Effector memory CD8-positive, alpha-beta T cell (primary cell): Measurements from ENCODE around the gene LRRC43.

Experiments used
- ATAC-seq: fragments of 150-1000 bp; cut with Tn5 transposase; replicated peaks from 2 replicates; pipeline ENCODE4 v1.10.0; 2021; ENCODE audit warnings: mild to moderate bottlenecking, moderate library complexity
- DNase-seq, 3 experiments: peaks; one replicate each; pipeline ENCODE4 v3.0.0; 2021
- H3K27ac Mint-ChIP-seq, 2 donors: one replicate each; pipeline ENCODE4 v1.8.0; 2022; ENCODE audit warnings: mild to moderate bottlenecking in 2 of 2, mixed read lengths in 2 of 2, moderate library complexity in 2 of 2
- H3K27me3 Mint-ChIP-seq, 2 donors: one replicate each; pipeline ENCODE4 v1.8.0; 2022; ENCODE audit warnings: mixed read lengths in 2 of 2
- H3K36me3 Mint-ChIP-seq: one replicate; pipeline ENCODE4 v1.8.0; 2022; ENCODE audit warnings: mild to moderate bottlenecking, moderate library complexity, mixed read lengths; ENCODE audit not compliant: insufficient read depth
- H3K4me1 Mint-ChIP-seq, 2 donors: one replicate each; pipeline ENCODE4 v1.8.0; 2022; ENCODE audit warnings: low read depth in 2 of 2, mixed read lengths in 2 of 2
- H3K4me3 Mint-ChIP-seq, 2 donors: one replicate each; pipeline ENCODE4 v1.8.0; 2022; ENCODE audit warnings: mild to moderate bottlenecking in 2 of 2, mixed read lengths in 2 of 2, moderate library complexity in 2 of 2
- H3K9me3 Mint-ChIP-seq, 2 donors: one replicate each; pipeline ENCODE4 v1.8.0; 2022; ENCODE audit warnings: mixed read lengths in 2 of 2

The LRRC43 gene

GRCh38 chr12:122228092-122228491 lies 45.2 kb downstream of the LRRC43 start:
- Mint-ChIP-seq H3K9me3 (no peaks in the 10 kb centered on the region), H3K4me3 (peak overlapping the region; percentile 85 to 94), H3K4me1 (peaks cover 35 to 38% of the 10 kb centered on the region in 2 donors), H3K27ac (peak overlapping the region; percentile 84 to 92), H3K27me3 (no peaks in the 10 kb centered on the region), H3K36me3 (peaks cover 58% of the 10 kb centered on the region)
- ATAC-seq: no peak
- DNase-seq: no peak

- Mint-ChIP-seq H3K9me3 (no peaks in the 10 kb centered on the region), H3K4me3 (no peak overlapping the region)
Observed at GRCh38 chr12:122230798-122231197, 47.9 kb downstream of the LRRC43 start.

GRCh38 chr12:122232691-122233090 lies 49.8 kb downstream of the LRRC43 start:
- Mint-ChIP-seq H3K27ac (no peak overlapping the region), H3K9me3 (no peaks in the 10 kb centered on the region), H3K4me3 (no peak overlapping the region), H3K36me3 (peaks cover 70% of the 10 kb centered on the region), H3K4me1 (peaks cover 12% of the 10 kb centered on the region in 2 donors), H3K27me3 (no peaks in the 10 kb centered on the region)
- no peak for ATAC-seq
- DNase-seq: no peak

More at GRCh38 chr12:122230798-122231197, 47.9 kb downstream of the LRRC43 start:
- DNase-seq (no peak), ATAC-seq (no peak)
- Mint-ChIP-seq H3K27me3 (no peaks in the 10 kb centered on the region), H3K36me3 (peaks cover 62% of the 10 kb centered on the region), H3K27ac (no peak overlapping the region), H3K4me1 (peaks cover 23 to 24% of the 10 kb centered on the region in 2 donors)

GRCh38 chr12:122235741-122236140 lies 52.8 kb downstream of the LRRC43 start:
- Mint-ChIP-seq H3K36me3 (peaks cover 85% of the 10 kb centered on the region), H3K9me3 (no peaks in the 10 kb centered on the region), H3K27ac (no peak overlapping the region), H3K4me1 (peaks cover 2 to 7% of the 10 kb centered on the region in 2 donors), H3K4me3 (no peak overlapping the region), H3K27me3 (no peaks in the 10 kb centered on the region)
- DNase-seq: no peak
- no peak for ATAC-seq

- Mint-ChIP-seq H3K36me3 (peaks cover 79% of the 10 kb centered on the region), H3K27ac (peak overlapping the region in 1 of 2 donors; percentile 72), H3K4me1 (peaks cover 8 to 18% of the 10 kb centered on the region in 2 donors), H3K9me3 (no peaks in the 10 kb centered on the region), H3K4me3 (no peak overlapping the region), H3K27me3 (no peaks in the 10 kb centered on the region)
- no peak for DNase-seq
- no peak for ATAC-seq
Observed at GRCh38 chr12:122238861-122239260, 55.9 kb downstream of the LRRC43 start.

GRCh38 chr12:122243965-122244364 lies 61.0 kb downstream of the LRRC43 start:
- peaks cover 37% of the 10 kb centered on the region for H3K36me3 Mint-ChIP-seq

GRCh38 chr12:122244565-122245371 lies 61.8 kb downstream of the LRRC43 start:
- peak overlapping the region; percentile 89 to 92 for H3K27ac Mint-ChIP-seq
- H3K9me3 Mint-ChIP-seq: no peaks in the 10 kb centered on the region
- peak in 1 of 3 experiments; percentile 31 for DNase-seq
- H3K27me3 Mint-ChIP-seq: no peaks in the 10 kb centered on the region
- H3K4me3 Mint-ChIP-seq: peak overlapping the region; percentile 85 to 91
- H3K36me3 Mint-ChIP-seq: peaks cover 38% of the 10 kb centered on the region
- H3K4me1 Mint-ChIP-seq: peaks cover 21 to 35% of the 10 kb centered on the region in 2 donors
- ATAC-seq: peak; percentile 77

More at GRCh38 chr12:122243965-122244364, 61.0 kb downstream of the LRRC43 start:
- Mint-ChIP-seq H3K4me1 (peaks cover 21 to 36% of the 10 kb centered on the region in 2 donors), H3K9me3 (no peaks in the 10 kb centered on the region), H3K4me3 (peak overlapping the region; percentile 85 to 91), H3K27me3 (no peaks in the 10 kb centered on the region), H3K27ac (peak overlapping the region; percentile 89 to 92)
- ATAC-seq (peak; percentile 62), DNase-seq (peak; percentile 12 to 31 (median 14))

- Mint-ChIP-seq H3K9me3 (no peaks in the 10 kb centered on the region), H3K27me3 (no peaks in the 10 kb centered on the region), H3K27ac (peak overlapping the region; percentile 89 to 92), H3K4me1 (peaks cover 21 to 35% of the 10 kb centered on the region in 2 donors), H3K36me3 (peaks cover 35% of the 10 kb centered on the region), H3K4me3 (peak overlapping the region; percentile 85 to 91)
- DNase-seq (no peak), ATAC-seq (no peak)
Observed at GRCh38 chr12:122245553-122245952, 62.6 kb downstream of the LRRC43 start.

- no peak for DNase-seq
- Mint-ChIP-seq H3K27me3 (no peaks in the 10 kb centered on the region), H3K27ac (peak overlapping the region in 1 of 2 donors; percentile 13), H3K4me3 (no peak overlapping the region), H3K4me1 (peaks cover 7 to 17% of the 10 kb centered on the region in 2 donors), H3K9me3 (no peaks in the 10 kb centered on the region), H3K36me3 (peaks cover 47% of the 10 kb centered on the region)
- ATAC-seq: no peak
Observed at GRCh38 chr12:122250047-122250446, 67.1 kb downstream of the LRRC43 start.

- Mint-ChIP-seq H3K4me1 (peaks cover 7 to 16% of the 10 kb centered on the region in 2 donors), H3K27me3 (no peaks in the 10 kb centered on the region), H3K27ac (no peak overlapping the region), H3K9me3 (no peaks in the 10 kb centered on the region), H3K36me3 (peaks cover 51% of the 10 kb centered on the region), H3K4me3 (no peak overlapping the region)
- no peak for ATAC-seq
- DNase-seq: no peak
Observed at GRCh38 chr12:122250536-122250935, 67.6 kb downstream of the LRRC43 start.
